GM18505 (cell line): ENCODE data around the gene COL25A1.
"Not testable (repeated sequence)": the region's sequence is repeated elsewhere in the genome, so short reads cannot be mapped to it uniquely, and the experiment has no call there.

Experiments used
- ATAC-seq: cut with Tn5 transposase; IDR thresholded peaks from one replicate; pipeline ENCODE4 v1.9.1; 2021; ENCODE audit not compliant: unreplicated experiment
- POLR2A ChIP-seq: IDR thresholded peaks from 4 replicates; pipeline ENCODE4 v1.6.1; 2011; ENCODE audit warnings: borderline replicate concordance; ENCODE audit not compliant: insufficient read depth, insufficient read length; ENCODE audit errors: extremely low read depth

The COL25A1 gene

GRCh38 chr4:109020861-109021260 lies 281.6 kb downstream of the COL25A1 start:
- TF ChIP-seq POLR2A = no peak
- ATAC-seq = no peak

DNA sequence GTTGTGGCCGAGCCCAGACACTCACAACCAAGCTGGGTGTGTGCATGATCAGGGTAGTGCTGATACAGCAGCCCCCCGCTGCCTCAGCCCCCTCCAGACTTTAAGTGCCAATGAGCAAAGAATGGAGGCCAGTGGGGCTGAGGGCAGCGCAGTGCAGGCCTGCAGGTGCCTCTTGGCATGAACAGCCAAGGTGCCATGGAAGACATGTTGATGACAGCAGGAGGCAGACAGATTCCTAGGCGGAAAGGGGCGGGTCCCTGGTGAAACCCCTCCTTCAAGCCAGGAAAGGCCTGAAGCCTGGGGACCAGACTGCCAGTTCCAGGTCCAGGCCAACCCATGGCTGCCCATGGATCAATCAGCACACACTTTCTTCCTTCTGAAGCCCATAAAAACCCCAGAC lies 286.3 kb downstream of the COL25A1 start:
- ATAC-seq = no peak
- TF ChIP-seq POLR2A = no peak

- no peak for TF ChIP-seq POLR2A
- no peak for ATAC-seq
Observed at GRCh38 chr4:109015413-109015810, 287.0 kb downstream of the COL25A1 start.

DNA sequence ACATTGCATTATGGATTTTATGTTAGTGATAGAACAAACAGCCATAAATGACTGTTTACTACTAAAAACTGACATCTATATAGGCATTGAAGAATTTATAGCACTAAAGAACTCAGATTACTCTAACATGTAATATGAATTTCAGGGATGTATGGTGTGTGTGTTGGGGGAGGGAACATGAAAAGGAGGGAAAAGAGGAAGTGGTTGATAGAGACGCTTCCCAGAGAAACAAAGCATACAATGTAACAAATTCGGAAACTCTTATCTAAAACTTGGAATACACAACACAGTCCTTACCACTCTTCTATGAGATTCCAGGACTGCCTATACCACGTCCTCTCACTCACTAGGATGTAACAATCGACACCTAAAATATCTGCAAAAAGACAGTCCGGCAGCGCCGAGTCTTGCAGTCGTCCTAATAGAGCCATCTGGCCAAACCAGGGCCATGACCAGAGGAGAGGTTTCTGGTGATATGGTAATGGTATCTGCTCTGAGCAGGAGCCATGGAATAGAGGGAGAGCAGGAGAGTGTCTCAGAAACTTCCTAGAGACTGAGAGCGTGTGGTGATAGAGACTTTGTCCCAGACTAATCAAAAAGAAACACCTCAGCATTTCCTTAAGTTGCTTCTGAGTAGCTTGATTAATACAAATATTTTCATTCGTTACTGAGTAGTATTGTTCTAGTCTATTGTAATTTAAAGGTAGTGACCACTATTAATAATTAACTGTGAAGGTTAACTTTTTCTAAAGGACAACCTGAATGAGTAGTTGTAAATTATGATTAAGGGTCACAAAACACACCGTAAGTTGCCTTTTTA lies 287.7 kb downstream of the COL25A1 start:
- TF ChIP-seq POLR2A = no peak
- no peak for ATAC-seq

- ATAC-seq = no peak
Observed at GRCh38 chr4:109012286-109012880, 290.1 kb downstream of the COL25A1 start.

GRCh38 chr4:109011241-109012026 lies 291.0 kb downstream of the COL25A1 start:
- ATAC-seq = no peak
- TF ChIP-seq POLR2A = no peak

More at GRCh38 chr4:109012286-109012880, 290.1 kb downstream of the COL25A1 start:
- no peak for TF ChIP-seq POLR2A

- no peak for ATAC-seq
- no peak for TF ChIP-seq POLR2A
Observed at GRCh38 chr4:109010521-109010920, 291.9 kb downstream of the COL25A1 start.

DNA sequence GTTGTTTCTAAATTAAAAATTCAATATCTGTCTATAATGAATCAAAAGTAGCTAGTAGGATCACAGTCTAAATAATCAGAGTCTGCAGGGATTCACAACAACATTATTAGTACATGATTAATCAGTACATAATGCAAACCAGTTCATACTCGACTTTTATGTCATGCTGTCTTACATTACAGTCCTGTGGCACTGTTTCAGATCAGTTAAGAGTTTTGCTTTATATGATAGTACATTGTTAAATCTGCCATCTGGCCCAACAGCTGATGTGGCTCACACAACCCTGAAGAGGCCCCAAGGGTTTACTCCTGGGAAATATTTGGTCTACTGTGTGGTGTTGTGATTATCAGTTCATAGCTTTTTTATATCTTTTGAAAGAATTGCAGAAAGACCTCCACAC lies 292.5 kb downstream of the COL25A1 start:
- no peak for TF ChIP-seq POLR2A
- ATAC-seq = no peak

DNA sequence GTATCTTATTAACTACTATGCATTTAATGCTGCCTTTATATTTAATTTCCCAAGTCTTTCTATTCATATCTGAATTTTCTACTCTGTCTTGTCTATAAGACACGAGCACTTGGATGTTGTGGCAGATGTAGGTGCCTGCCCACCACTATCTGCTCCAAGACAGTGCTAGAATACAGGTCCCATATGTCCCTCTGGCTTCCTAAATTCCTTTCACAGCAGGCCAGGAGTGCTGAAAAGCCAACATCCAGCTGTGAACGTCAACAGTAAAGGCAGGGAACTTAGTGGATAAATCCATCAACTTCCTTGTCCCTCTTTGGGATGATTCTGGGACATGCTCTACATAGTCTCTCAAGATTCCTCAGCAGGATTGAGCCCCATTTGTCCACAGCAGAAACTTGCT lies 294.5 kb downstream of the COL25A1 start:
- TF ChIP-seq POLR2A = no peak
- ATAC-seq = no peak

- ATAC-seq = no peak
- TF ChIP-seq POLR2A = no peak
Observed at GRCh38 chr4:109005523-109005922, 296.9 kb downstream of the COL25A1 start.

DNA sequence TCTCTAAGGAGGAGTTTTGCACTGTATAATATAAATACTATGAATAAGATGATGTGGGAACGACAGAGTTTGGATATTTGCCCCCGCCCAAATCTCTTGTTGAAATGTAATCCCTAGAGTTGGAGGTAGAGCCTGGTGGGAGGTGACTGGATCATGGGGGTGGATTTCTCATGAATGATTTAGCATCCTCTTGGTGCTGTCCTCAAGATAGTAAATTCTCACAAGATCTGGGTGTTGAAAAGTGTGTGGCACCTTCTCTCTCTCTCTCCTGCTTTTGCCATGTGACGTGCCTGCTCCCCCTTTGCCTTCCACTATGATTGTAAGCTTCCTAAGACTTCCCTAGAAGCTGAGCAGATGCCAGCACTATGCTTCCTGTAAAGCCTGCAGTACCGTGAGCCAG lies 298.0 kb downstream of the COL25A1 start:
- TF ChIP-seq POLR2A = no peak
- no peak for ATAC-seq

DNA sequence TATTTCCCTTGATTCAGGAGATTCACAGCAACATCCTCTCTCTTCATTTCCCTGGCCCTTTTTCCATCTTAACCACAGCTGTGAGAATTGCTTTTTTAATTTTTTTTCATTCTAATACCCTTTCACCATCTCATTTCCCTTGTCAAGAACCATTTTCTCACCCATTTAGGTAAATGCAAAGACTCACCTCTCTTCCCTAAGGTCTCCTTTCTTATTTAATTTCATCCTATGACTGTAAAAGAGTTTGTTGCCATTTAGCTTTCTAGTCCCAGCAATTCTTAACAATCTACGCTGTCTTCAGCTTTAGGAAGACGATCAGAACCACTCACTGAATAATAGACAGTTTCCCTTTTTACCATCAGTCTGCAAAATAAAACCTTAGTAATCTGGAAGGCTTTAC lies 298.5 kb downstream of the COL25A1 start:
- no peak for TF ChIP-seq POLR2A
- no peak for ATAC-seq

DNA sequence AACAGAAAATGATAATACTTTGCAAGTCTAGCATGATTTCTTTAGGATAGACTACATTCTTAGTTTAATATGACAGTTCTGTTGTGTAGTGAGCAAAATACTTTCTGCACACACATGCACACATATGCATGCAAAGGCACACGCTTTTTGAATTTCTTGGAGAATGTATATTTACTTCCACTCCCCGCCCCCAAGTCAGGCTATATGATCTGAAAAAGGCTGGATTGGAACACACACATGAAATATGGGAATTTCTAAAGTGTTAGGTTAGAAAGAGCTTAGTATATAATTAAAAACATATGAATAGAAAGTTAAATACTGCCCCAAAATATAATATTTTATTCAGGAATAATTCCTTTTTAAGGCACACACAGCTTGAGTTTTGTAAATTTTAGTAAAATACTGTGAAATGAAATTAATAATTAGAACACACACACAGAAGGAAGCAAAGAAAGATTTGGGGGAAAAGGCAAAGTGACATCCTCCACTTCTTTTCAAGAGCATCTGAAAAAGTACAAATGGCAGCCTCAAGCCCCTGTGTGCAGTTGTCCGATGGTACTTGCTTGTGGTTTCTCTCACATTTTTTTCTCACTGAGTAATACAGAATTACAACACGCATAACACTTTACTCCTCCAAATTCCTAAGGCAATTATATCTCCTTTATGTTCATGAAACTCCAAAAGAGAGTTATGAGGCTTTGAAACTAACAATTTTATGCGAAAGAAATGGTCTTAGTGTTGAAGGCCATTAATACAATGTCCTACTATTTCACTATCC lies 310.7 kb downstream of the COL25A1 start:
- TF ChIP-seq POLR2A = no peak
- ATAC-seq = no peak

- ATAC-seq = no peak
- no peak for TF ChIP-seq POLR2A
Observed at GRCh38 chr4:108988464-108989195, 313.8 kb downstream of the COL25A1 start.

- not testable (repeated sequence) for ATAC-seq
Observed at GRCh38 chr4:108984495-108984894, 318.0 kb downstream of the COL25A1 start.
